ENCODE measurements around the gene MRPL42.
A peak's percentile ranks its signal among the peaks of the same experiment; 100 is the strongest.

The MRPL42 gene

DNA sequence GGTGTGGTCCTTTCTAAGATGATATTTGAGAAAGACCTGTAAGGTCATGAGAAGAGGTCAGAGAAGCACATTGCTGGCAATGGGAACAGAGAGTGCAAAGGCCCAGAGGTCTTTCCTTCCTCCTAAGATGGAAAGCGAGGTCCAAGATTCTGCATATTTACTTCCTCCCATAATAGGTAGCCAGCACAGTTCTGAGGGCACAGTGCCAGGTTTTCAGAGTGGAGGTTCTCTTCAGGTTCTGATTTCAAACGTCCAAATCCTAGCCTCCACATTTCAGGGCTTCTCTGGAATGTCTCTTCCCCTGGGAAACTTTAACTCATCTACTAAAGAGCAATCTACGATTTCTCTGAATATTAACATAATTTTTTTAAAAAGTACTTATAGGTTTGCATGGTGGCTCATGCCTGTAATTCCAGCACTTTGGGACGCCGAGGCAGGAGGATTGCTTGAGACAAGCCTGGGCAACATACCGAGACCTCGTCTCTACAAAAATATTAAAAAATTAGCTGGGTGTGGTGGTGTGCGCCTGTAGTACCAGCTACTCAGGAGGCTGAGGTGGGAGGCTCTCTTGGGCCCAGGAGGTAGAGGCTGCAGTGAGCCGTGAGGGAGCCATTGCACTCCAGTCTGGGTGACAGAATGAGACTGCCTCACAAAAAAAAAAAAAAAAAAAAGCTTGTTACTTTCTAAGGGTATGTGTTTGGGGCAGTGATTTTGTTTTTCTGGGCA is 526 bp upstream of the MRPL42 start (continued):
- no peak for TF ChIP-seq GLI4 (tag by site-specific recombination; IDR thresholded peaks at IDR 0.05)
- TF ChIP-seq ZNF514 (tag by site-specific recombination; IDR thresholded peaks at IDR 0.05) = no peak

DNA sequence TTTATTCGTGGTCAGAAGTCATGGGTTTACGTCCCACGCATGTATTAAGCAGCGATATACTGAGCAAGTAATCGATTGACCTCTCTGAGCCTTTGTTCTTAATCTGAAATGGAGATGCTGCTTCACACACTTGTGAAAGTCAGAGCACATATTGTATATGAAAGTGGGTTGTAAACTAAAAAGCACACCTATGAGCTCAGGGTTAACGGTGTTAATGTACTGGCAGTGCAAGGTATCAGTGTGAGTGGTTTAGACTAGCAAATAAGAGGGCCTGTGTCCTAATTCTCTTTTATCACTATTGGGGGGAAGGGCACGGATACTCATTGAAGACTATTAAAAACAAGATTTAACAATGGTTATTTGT is 676 bp downstream of the MRPL42 start:
- CTCF ChIA-PET = interaction anchor here (0.5 to 1.5 kb wide), 8 partner anchors 9 to 325 kb away, joined by 3 to 10 read pairs (median 4); no protein-coding TSS in a partner anchor
- no peaks in the 10 kb centered on the region for H3K4me1 ChIP-seq (ENCODE audit: control insufficient read depth, insufficient read depth, low read length)
- POLR2A ChIA-PET = interaction anchor here (1.0 to 1.6 kb wide), 4 partner anchors 9 to 26 kb away, joined by 3 to 7 read pairs (median 3); partner anchors contain the start of gene UBE2N
- no peaks in the 10 kb centered on the region for H3K9me3 ChIP-seq (ENCODE audit: control insufficient read depth, insufficient read depth, low read depth, low read length)
- TF ChIP-seq SP7 (tag by site-specific recombination; IDR thresholded peaks at IDR 0.05) (no peak), PRDM1 (tag by site-specific recombination; IDR thresholded peaks at IDR 0.05) (peak; percentile 81), ZNF560 (tag by site-specific recombination; IDR thresholded peaks at IDR 0.05; ENCODE audit: borderline replicate concordance) (no peak), ZNF843 (tag by site-specific recombination; IDR thresholded peaks at IDR 0.05) (no peak), ZNF132 (tag by site-specific recombination; IDR thresholded peaks at IDR 0.05; ENCODE audit: borderline replicate concordance) (no peak), ZNF184 (tag by site-specific recombination; IDR thresholded peaks at IDR 0.05) (no peak)
- TF ChIP-seq, protein P1, sequence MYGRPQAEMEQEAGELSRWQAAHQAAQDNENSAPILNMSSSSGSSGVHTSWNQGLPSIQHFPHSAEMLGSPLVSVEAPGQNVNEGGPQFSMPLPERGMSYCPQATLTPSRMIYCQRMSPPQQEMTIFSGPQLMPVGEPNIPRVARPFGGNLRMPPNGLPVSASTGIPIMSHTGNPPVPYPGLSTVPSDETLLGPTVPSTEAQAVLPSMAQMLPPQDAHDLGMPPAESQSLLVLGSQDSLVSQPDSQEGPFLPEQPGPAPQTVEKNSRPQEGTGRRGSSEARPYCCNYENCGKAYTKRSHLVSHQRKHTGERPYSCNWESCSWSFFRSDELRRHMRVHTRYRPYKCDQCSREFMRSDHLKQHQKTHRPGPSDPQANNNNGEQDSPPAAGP (tag by site-specific recombination; IDR thresholded peaks at IDR 0.05) = no peak
- peak overlapping the region; percentile 79 for H3K27ac ChIP-seq (ENCODE audit: extremely low read depth, low read depth, low read length)
- H3K4me3 ChIP-seq (ENCODE audit: low read depth, low read length) = peak overlapping the region; percentile 94
- peaks cover 23 to 35% of the 10 kb centered on the region in 2 experiments; a peak in 2 of 3 replicates for H3K36me3 ChIP-seq (ENCODE audit: control insufficient read depth in 2 of 2, insufficient read depth in 1 of 2, low read length in 2 of 2)

DNA sequence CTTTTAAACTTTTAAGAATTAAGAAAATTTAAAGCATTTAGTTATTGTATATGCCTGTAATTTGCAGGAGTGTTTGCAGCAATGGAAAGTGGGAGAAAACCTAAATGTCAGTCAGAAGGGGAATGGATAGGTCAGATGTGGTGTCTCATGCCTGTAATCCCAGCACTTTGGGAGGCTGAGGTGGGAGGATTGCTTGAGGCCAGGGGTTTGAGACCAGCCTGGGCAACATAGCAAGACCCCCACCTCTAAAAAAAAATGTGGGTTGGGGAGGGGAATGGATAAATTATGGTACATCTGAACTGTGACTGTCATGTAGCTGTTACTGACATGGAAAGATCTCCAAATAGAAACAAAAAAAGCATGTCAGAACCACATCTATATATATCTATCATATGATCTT is 2.1 kb downstream of the MRPL42 start:
- TF ChIP-seq PRDM1 (tag by site-specific recombination; IDR thresholded peaks at IDR 0.05) (0 out of 2 replicates have a peak, but pooled peaks have one; percentile 29), ZNF121 (tag by site-specific recombination; IDR thresholded peaks at IDR 0.05) (peak; percentile 93), ZNF324 (tag by site-specific recombination; IDR thresholded peaks at IDR 0.05) (no peak)
- CTCF ChIA-PET = no interaction called here
- H3K4me1 ChIP-seq (ENCODE audit: control insufficient read depth, insufficient read depth, low read length) = no peaks in the 10 kb centered on the region

DNA sequence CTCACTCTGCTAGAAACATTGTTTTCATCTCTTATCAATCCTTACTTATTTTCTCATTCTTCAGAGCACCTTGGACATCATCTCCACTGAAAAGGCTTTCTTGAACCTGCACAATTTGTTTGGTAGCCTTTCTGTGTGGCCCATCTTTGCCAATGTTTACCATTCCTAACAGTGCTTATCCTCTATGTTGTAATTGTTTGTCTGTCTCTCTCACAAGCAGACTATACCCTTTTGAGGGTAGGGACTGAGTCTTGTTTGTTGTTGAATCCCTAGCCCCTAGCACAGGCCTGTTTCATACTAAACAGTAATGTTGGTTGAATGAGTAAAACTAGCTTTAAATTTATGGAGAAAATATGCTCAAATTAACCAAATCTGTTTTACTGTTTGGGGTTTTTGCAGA is 9.2 kb downstream of the MRPL42 start:
- H3K36me3 ChIP-seq (ENCODE audit: control insufficient read depth in 2 of 2, insufficient read depth in 1 of 2, low read length in 2 of 2) = peaks cover 69 to 76% of the 10 kb centered on the region in 2 experiments
- no peak overlapping the region for H3K27ac ChIP-seq (ENCODE audit: extremely low read depth, low read depth, low read length)
- H3K4me3 ChIP-seq (ENCODE audit: low read depth, low read length) = no peak overlapping the region
- CTCF ChIA-PET = interaction anchor here (0.8 kb wide), 1 partner anchor 9 kb away, joined by 3 read pairs; the partner anchor contains the start of gene MRPL42
- TF ChIP-seq TRIM28 (IDR thresholded peaks at IDR 0.05; ENCODE audit: borderline replicate concordance, low read length) (no peak), ZBTB8A (tag by site-specific recombination; IDR thresholded peaks at IDR 0.05) (no peak), BCL11B (tag by site-specific recombination; IDR thresholded peaks at IDR 0.05; ENCODE audit: low read depth) (no peak)
- TF ChIP-seq, protein P2, sequence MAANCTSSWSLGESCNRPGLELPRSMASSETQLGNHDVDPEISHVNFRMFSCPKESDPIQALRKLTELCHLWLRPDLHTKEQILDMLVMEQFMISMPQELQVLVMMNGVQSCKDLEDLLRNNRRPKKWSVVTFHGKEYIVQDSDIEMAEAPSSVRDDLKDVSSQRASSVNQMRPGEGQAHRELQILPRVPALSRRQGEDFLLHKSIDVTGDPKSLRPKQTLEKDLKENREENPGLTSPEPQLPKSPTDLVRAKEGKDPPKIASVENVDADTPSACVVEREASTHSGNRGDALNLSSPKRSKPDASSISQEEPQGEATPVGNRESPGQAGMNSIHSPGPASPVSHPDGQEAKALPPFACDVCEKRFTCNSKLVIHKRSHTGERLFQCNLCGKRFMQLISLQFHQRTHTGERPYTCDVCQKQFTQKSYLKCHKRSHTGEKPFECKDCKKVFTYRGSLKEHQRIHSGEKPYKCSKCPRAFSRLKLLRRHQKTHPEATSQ (tag by site-specific recombination; IDR thresholded peaks at IDR 0.05) = no peak
- TF ChIP-seq, protein P3, sequence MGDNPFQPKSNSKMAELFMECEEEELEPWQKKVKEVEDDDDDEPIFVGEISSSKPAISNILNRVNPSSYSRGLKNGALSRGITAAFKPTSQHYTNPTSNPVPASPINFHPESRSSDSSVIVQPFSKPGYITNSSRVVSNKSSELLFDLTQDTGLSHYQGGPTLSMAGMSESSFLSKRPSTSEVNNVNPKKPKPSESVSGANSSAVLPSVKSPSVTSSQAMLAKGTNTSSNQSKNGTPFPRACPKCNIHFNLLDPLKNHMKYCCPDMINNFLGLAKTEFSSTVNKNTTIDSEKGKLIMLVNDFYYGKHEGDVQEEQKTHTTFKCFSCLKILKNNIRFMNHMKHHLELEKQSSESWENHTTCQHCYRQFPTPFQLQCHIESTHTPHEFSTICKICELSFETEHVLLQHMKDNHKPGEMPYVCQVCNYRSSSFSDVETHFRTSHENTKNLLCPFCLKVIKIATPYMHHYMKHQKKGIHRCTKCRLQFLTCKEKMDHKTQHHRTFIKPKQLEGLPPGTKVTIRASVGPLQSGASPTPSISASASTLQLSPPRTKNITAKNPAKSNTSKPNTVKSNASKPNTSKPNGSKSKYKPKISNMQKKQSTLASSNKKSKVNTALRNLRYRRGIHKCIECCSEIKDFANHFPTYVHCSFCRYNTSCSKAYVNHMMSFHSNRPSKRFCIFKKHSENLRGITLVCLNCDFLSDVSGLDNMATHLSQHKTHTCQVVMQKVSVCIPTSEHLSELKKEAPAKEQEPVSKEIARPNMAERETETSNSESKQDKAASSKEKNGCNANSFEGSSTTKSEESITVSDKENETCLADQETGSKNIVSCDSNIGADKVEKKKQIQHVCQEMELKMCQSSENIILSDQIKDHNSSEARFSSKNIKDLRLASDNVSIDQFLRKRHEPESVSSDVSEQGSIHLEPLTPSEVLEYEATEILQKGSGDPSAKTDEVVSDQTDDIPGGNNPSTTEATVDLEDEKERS (tag by site-specific recombination; IDR thresholded peaks at IDR 0.05) = no peak
- POLR2A ChIA-PET = interaction anchor here (0.6 kb wide), 1 partner anchor 9 kb away, joined by 3 read pairs; no protein-coding TSS in a partner anchor
- no peaks in the 10 kb centered on the region for H3K4me1 ChIP-seq (ENCODE audit: control insufficient read depth, insufficient read depth, low read length)
- H3K9me3 ChIP-seq (ENCODE audit: control insufficient read depth, insufficient read depth, low read depth, low read length) = no peaks in the 10 kb centered on the region

More for the DNA sequence above, 2.1 kb downstream of the MRPL42 start:
- Histone ChIP-seq H3K4me3 (ENCODE audit: low read depth, low read length) (no peak overlapping the region), H3K36me3 (ENCODE audit: control insufficient read depth in 2 of 2, insufficient read depth in 1 of 2, low read length in 2 of 2) (peaks cover 36 to 45% of the 10 kb centered on the region in 2 experiments; a peak in 2 of 3 replicates), H3K27ac (ENCODE audit: extremely low read depth, low read depth, low read length) (no peak overlapping the region), H3K9me3 (ENCODE audit: control insufficient read depth, insufficient read depth, low read depth, low read length) (no peaks in the 10 kb centered on the region)
- POLR2A ChIA-PET = interaction anchor here (1.7 kb wide), 1 partner anchor 9 kb away, joined by 3 read pairs; no protein-coding TSS in a partner anchor
